ENCODE measurements around the gene ZSCAN32. TPM values are rescaled to one million over a fixed set of nuclear protein-coding genes. Genes with fewer than 3 reads are reported as not detected.

The ZSCAN32 gene
- total RNA-seq, 1 donor from 2014 or later = 15.0 TPM

DNA sequence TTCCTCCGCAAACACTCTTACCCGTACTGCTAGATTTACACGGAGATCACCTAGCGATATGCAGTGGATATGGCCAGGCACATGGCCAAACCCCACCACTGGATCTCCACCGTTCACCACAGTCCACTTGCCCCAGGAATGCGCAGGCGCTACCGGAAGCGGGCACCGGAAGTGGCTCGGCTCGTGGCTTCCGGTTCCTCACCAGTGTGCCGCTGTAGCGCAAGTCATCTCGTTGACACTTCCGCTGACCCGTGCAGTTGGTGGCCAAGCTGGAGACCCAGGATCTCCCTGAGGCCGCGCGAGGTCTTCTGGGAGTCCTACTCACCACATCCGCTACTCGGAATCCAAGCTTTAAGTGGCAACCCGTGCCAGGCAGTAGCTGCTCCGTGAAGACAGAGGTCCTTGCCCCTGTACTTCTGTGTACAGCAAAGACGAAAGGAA, 31.0 kb upstream of the ZSCAN32 start:
- no peak overlapping the region for H3K4me3 Mint-ChIP-seq
- no peak overlapping the region for H3K27ac Mint-ChIP-seq
- H3K9me3 Mint-ChIP-seq = no peaks in the 10 kb centered on the region
- TF ChIP-seq, protein P1, sequence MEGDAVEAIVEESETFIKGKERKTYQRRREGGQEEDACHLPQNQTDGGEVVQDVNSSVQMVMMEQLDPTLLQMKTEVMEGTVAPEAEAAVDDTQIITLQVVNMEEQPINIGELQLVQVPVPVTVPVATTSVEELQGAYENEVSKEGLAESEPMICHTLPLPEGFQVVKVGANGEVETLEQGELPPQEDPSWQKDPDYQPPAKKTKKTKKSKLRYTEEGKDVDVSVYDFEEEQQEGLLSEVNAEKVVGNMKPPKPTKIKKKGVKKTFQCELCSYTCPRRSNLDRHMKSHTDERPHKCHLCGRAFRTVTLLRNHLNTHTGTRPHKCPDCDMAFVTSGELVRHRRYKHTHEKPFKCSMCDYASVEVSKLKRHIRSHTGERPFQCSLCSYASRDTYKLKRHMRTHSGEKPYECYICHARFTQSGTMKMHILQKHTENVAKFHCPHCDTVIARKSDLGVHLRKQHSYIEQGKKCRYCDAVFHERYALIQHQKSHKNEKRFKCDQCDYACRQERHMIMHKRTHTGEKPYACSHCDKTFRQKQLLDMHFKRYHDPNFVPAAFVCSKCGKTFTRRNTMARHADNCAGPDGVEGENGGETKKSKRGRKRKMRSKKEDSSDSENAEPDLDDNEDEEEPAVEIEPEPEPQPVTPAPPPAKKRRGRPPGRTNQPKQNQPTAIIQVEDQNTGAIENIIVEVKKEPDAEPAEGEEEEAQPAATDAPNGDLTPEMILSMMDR (conservative IDR thresholded peaks at IDR 0.05) = no peak
- DNase-seq (ENCODE audit: extremely low spot score, unreplicated experiment) = no peak
- H3K4me1 Mint-ChIP-seq (ENCODE audit: unreplicated experiment) = peaks cover 3% of the 10 kb centered on the region
- peaks cover 3% of the 10 kb centered on the region for H3K36me3 Mint-ChIP-seq
- H3K27me3 Mint-ChIP-seq = peaks cover 2% of the 10 kb centered on the region

- H3K9me3 Mint-ChIP-seq = peaks cover 3% of the 10 kb centered on the region
- TF ChIP-seq, protein P1 (conservative IDR thresholded peaks at IDR 0.05) = no peak
- H3K36me3 Mint-ChIP-seq = peaks cover 24% of the 10 kb centered on the region
- no peaks in the 10 kb centered on the region for H3K4me1 Mint-ChIP-seq (ENCODE audit: unreplicated experiment)
- no peak overlapping the region for H3K4me3 Mint-ChIP-seq
- no peaks in the 10 kb centered on the region for H3K27me3 Mint-ChIP-seq
- DNase-seq (ENCODE audit: extremely low spot score, unreplicated experiment) = no peak
- H3K27ac Mint-ChIP-seq = no peak overlapping the region
These were observed 13.1 kb upstream of the ZSCAN32 start for GRCh38 chr16:3413730-3414379.

GRCh38 chr16:3408561-3409197, 7.9 kb upstream of the ZSCAN32 start:
- no peak overlapping the region for H3K27ac Mint-ChIP-seq
- peaks cover 7% of the 10 kb centered on the region for H3K9me3 Mint-ChIP-seq
- H3K4me1 Mint-ChIP-seq (ENCODE audit: unreplicated experiment) = no peaks in the 10 kb centered on the region
- no peaks in the 10 kb centered on the region for H3K27me3 Mint-ChIP-seq
- TF ChIP-seq, protein P1 (conservative IDR thresholded peaks at IDR 0.05) = no peak
- DNase-seq (ENCODE audit: extremely low spot score, unreplicated experiment) = no peak
- H3K4me3 Mint-ChIP-seq = no peak overlapping the region
- peaks cover 73% of the 10 kb centered on the region for H3K36me3 Mint-ChIP-seq

- H3K27me3 Mint-ChIP-seq = no peaks in the 10 kb centered on the region
- TF ChIP-seq, protein P1 (conservative IDR thresholded peaks at IDR 0.05) = no peak
- peak overlapping the region; percentile 95 for H3K4me3 Mint-ChIP-seq
- H3K36me3 Mint-ChIP-seq = peaks cover 63% of the 10 kb centered on the region
- peaks cover 19% of the 10 kb centered on the region for H3K9me3 Mint-ChIP-seq
- H3K27ac Mint-ChIP-seq = peak overlapping the region; percentile 90
- peaks cover 10% of the 10 kb centered on the region for H3K4me1 Mint-ChIP-seq (ENCODE audit: unreplicated experiment)
- DNase-seq (ENCODE audit: extremely low spot score, unreplicated experiment) = no peak
These were observed 1.1 kb upstream of the ZSCAN32 start for GRCh38 chr16:3401719-3402397.

- Mint-ChIP-seq H3K9me3 (peaks cover 28% of the 10 kb centered on the region), H3K4me1 (ENCODE audit: unreplicated experiment) (peaks cover 10% of the 10 kb centered on the region), H3K4me3 (peak overlapping the region; percentile 95), H3K27me3 (no peaks in the 10 kb centered on the region), H3K27ac (peak overlapping the region; percentile 91), H3K36me3 (peaks cover 62% of the 10 kb centered on the region)
- no peak for DNase-seq (ENCODE audit: extremely low spot score, unreplicated experiment)
- TF ChIP-seq, protein P1 (conservative IDR thresholded peaks at IDR 0.05) = no peak
These were observed 392 bp downstream of the ZSCAN32 start for GRCh38 chr16:3400446-3400778.
